Measurements from ENCODE around the gene EBLN1.

The EBLN1 gene

DNA sequence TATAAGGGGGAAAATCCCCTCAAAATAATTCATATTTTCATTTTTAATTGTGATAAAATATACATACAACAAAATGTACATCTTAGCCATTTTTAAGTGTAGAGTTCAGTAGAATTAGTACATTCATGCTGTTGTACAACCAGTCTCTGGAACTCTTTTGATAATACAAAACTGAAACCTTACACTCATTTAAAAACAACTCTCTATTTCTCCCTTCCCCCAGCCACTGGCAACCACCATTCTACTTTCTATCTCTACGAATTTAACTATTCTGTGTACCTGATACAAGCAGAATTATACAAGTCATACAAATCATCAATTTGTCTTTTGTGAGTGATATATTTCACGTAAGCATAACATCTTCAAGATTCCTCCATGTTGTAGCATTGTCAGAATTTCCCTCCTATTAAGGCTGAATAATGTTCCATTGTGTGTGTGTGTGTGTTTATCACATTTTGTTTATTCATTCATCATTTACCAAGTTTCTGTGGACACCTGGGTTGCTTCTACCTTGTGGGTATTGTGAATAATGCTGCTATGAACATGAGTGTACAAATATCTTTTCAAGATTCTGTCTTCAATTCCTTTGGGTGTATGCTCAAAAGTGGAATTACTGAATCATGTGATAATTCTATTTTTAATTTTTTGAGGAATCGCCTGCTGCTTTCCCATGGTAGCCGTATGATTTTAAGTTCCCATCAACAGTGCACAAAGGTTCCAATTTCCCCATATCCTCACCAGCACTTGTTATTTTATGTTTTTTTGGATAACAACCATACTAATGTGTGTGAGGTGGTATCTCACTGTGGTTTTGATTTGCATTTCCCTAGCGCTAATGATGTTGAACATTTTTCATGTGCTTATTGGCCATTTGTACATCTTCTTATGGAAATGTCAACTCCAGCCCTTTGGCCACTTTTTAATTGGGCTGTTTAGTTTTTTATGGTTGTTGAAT, 4.7 kb upstream of the EBLN1 start:
- ATAC-seq: no peak
- TF ChIP-seq ESRRG (CRISPR knock-in tag; IDR thresholded peaks at IDR 0.05) (no peak), PPARA (CRISPR knock-in tag; IDR thresholded peaks at IDR 0.05; ENCODE audit: borderline replicate concordance) (no peak), ZFP30 (CRISPR knock-in tag; IDR thresholded peaks at IDR 0.05) (no peak), RARB (CRISPR knock-in tag; IDR thresholded peaks at IDR 0.05) (no peak), ZNF8 (CRISPR knock-in tag; IDR thresholded peaks at IDR 0.05) (no peak), ZFP3 (CRISPR knock-in tag; IDR thresholded peaks at IDR 0.05) (no peak), TOX (CRISPR knock-in tag; IDR thresholded peaks at IDR 0.05; ENCODE audit: borderline replicate concordance) (no peak), BACH2 (CRISPR knock-in tag; IDR thresholded peaks at IDR 0.05; ENCODE audit: borderline replicate concordance) (no peak), ARNTL (CRISPR knock-in tag; IDR thresholded peaks at IDR 0.05; ENCODE audit: borderline replicate concordance, low read depth) (no peak), TCF4 (CRISPR knock-in tag; IDR thresholded peaks at IDR 0.05; ENCODE audit: borderline replicate concordance) (no peak), CSDC2 (CRISPR knock-in tag; IDR thresholded peaks at IDR 0.05) (no peak), ZNF565 (CRISPR knock-in tag; conservative IDR thresholded peaks at IDR 0.05; ENCODE audit: low read depth) (no peak), GLIS3 (CRISPR knock-in tag; IDR thresholded peaks at IDR 0.05) (no peak), ZNF70 (CRISPR knock-in tag; IDR thresholded peaks at IDR 0.05) (no peak)
- TF ChIP-seq, protein P1, sequence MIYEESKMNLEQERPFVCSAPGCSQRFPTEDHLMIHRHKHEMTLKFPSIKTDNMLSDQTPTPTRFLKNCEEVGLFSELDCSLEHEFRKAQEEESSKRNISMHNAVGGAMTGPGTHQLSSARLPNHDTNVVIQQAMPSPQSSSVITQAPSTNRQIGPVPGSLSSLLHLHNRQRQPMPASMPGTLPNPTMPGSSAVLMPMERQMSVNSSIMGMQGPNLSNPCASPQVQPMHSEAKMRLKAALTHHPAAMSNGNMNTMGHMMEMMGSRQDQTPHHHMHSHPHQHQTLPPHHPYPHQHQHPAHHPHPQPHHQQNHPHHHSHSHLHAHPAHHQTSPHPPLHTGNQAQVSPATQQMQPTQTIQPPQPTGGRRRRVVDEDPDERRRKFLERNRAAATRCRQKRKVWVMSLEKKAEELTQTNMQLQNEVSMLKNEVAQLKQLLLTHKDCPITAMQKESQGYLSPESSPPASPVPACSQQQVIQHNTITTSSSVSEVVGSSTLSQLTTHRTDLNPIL (CRISPR knock-in tag; IDR thresholded peaks at IDR 0.05; ENCODE audit: low read depth): no peak
- TF ChIP-seq, protein P2, sequence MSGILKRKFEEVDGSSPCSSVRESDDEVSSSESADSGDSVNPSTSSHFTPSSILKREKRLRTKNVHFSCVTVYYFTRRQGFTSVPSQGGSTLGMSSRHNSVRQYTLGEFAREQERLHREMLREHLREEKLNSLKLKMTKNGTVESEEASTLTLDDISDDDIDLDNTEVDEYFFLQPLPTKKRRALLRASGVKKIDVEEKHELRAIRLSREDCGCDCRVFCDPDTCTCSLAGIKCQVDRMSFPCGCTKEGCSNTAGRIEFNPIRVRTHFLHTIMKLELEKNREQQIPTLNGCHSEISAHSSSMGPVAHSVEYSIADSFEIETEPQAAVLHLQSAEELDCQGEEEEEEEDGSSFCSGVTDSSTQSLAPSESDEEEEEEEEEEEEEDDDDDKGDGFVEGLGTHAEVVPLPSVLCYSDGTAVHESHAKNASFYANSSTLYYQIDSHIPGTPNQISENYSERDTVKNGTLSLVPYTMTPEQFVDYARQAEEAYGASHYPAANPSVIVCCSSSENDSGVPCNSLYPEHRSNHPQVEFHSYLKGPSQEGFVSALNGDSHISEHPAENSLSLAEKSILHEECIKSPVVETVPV (CRISPR knock-in tag; IDR thresholded peaks at IDR 0.05): no peak
- TF ChIP-seq, protein P3, sequence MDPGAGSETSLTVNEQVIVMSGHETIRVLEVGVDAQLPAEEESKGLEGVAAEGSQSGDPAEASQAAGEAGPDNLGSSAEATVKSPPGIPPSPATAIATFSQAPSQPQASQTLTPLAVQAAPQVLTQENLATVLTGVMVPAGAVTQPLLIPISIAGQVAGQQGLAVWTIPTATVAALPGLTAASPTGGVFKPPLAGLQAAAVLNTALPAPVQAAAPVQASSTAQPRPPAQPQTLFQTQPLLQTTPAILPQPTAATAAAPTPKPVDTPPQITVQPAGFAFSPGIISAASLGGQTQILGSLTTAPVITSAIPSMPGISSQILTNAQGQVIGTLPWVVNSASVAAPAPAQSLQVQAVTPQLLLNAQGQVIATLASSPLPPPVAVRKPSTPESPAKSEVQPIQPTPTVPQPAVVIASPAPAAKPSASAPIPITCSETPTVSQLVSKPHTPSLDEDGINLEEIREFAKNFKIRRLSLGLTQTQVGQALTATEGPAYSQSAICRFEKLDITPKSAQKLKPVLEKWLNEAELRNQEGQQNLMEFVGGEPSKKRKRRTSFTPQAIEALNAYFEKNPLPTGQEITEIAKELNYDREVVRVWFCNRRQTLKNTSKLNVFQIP (CRISPR knock-in tag; IDR thresholded peaks at IDR 0.05; ENCODE audit: borderline replicate concordance, low read depth): no peak
- TF ChIP-seq, protein P4, sequence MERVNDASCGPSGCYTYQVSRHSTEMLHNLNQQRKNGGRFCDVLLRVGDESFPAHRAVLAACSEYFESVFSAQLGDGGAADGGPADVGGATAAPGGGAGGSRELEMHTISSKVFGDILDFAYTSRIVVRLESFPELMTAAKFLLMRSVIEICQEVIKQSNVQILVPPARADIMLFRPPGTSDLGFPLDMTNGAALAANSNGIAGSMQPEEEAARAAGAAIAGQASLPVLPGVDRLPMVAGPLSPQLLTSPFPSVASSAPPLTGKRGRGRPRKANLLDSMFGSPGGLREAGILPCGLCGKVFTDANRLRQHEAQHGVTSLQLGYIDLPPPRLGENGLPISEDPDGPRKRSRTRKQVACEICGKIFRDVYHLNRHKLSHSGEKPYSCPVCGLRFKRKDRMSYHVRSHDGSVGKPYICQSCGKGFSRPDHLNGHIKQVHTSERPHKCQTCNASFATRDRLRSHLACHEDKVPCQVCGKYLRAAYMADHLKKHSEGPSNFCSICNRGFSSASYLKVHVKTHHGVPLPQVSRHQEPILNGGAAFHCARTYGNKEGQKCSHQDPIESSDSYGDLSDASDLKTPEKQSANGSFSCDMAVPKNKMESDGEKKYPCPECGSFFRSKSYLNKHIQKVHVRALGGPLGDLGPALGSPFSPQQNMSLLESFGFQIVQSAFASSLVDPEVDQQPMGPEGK (CRISPR knock-in tag; IDR thresholded peaks at IDR 0.05; ENCODE audit: borderline replicate concordance): no peak

DNA sequence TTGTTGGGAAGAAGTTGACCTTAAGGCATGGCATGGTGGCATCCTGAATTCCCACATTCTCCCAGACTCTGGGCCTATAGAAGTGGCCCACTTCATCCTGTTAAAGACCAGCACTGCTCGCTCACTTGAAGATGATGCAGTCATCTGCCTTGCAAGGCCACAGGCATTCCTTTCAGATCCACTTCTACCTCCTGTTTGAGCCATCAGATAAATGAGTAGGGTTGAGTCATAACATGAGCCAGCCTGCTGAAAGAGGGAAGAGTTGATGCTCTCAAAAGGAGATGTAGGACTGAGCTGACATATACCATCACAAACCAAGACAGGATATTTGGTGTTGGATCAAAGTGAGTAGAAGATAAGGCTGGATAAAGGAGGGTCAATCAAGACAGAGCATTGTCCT, 1.5 kb upstream of the EBLN1 start:
- TF ChIP-seq SNAI2 (CRISPR knock-in tag; IDR thresholded peaks at IDR 0.05) (no peak), TCF4 (CRISPR knock-in tag; IDR thresholded peaks at IDR 0.05; ENCODE audit: borderline replicate concordance) (no peak), ISL1 (CRISPR knock-in tag; IDR thresholded peaks at IDR 0.05) (no peak), ZFP3 (CRISPR knock-in tag; IDR thresholded peaks at IDR 0.05) (no peak), OSR1 (CRISPR knock-in tag; IDR thresholded peaks at IDR 0.05) (no peak), TOX (CRISPR knock-in tag; IDR thresholded peaks at IDR 0.05; ENCODE audit: borderline replicate concordance) (no peak)
- TF ChIP-seq, protein P5, sequence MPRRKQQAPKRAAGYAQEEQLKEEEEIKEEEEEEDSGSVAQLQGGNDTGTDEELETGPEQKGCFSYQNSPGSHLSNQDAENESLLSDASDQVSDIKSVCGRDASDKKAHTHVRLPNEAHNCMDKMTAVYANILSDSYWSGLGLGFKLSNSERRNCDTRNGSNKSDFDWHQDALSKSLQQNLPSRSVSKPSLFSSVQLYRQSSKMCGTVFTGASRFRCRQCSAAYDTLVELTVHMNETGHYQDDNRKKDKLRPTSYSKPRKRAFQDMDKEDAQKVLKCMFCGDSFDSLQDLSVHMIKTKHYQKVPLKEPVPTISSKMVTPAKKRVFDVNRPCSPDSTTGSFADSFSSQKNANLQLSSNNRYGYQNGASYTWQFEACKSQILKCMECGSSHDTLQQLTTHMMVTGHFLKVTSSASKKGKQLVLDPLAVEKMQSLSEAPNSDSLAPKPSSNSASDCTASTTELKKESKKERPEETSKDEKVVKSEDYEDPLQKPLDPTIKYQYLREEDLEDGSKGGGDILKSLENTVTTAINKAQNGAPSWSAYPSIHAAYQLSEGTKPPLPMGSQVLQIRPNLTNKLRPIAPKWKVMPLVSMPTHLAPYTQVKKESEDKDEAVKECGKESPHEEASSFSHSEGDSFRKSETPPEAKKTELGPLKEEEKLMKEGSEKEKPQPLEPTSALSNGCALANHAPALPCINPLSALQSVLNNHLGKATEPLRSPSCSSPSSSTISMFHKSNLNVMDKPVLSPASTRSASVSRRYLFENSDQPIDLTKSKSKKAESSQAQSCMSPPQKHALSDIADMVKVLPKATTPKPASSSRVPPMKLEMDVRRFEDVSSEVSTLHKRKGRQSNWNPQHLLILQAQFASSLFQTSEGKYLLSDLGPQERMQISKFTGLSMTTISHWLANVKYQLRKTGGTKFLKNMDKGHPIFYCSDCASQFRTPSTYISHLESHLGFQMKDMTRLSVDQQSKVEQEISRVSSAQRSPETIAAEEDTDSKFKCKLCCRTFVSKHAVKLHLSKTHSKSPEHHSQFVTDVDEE (CRISPR knock-in tag; IDR thresholded peaks at IDR 0.05): no peak
- TF ChIP-seq, protein P3 (CRISPR knock-in tag; IDR thresholded peaks at IDR 0.05; ENCODE audit: borderline replicate concordance, low read depth): no peak
- no peak for ATAC-seq

Measured in SK-N-SH treated with all-trans-retinoic acid at 6 μM for 48 hours (cell line).